Measurements from ENCODE around the gene C19orf38. TPM values are rescaled to one million over a fixed set of nuclear protein-coding genes. Genes with fewer than 3 reads are reported as not detected.
"Not testable (repeated sequence)": the region's sequence is repeated elsewhere in the genome, so short reads cannot be mapped to it uniquely, and the experiment has no call there.

Gene C19orf38
- polyA plus RNA-seq, 1 donor, result 2.7 TPM

DNA sequence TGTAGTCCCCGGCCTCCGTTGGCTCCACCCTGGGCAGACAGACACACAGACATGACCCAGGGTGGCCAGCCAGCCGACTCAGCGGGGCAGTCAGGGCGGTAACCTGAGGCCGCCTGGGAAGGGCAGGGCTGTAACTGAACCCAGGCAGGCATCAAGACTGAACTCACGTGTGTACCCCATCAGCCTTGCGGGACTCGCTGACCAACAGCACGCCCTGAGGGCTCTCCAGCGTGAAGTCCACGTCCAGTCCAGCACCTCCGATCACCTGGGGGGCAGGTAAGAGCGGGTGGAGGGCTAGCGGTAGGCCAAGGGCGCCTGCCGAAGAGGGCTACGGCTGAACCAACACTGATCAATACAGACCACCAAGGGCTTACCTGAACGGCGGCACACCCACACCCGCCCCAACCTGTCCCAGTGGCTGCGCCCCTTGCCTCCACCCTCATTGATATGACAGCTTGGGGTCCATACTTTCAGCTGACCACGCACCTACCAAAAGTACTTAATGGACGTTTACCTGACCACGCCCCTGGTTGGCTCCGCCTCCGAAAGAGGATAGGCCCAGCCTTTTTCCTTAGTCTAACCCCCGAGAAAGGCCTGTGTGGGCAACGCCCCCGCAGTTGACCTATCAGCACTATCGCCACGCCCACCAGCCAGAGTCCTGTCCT is 13.0 kb upstream of the C19orf38 start:
- DNase-seq, result no peak
- Histone ChIP-seq H3K4me3 (ENCODE audit: low read length) (peak overlapping the region; percentile 83), H3K27ac (ENCODE audit: low read length) (peak overlapping the region; percentile 60), H3K4me1 (ENCODE audit: control insufficient read depth, insufficient read depth, low read length) (peaks cover 9% of the 10 kb centered on the region), H3K27me3 (ENCODE audit: control insufficient read depth, insufficient read depth, low read length) (no peaks in the 10 kb centered on the region), H3K9me3 (ENCODE audit: control insufficient read depth, low read depth, low read length) (peaks cover 6% of the 10 kb centered on the region), H3K36me3 (ENCODE audit: control insufficient read depth, insufficient read depth, low read length) (peaks cover 37% of the 10 kb centered on the region)
- no CpG with 5 or more reads among the region's 32 CpGs for WGBS (ENCODE audit: insufficient coverage, low lambda C conversion rate)

- Histone ChIP-seq H3K27me3 (ENCODE audit: control insufficient read depth, insufficient read depth, low read length) (no peaks in the 10 kb centered on the region), H3K36me3 (ENCODE audit: control insufficient read depth, insufficient read depth, low read length) (peaks cover 31% of the 10 kb centered on the region), H3K4me3 (ENCODE audit: low read length) (peak within 1 kb of the TSS; percentile 83), H3K9me3 (ENCODE audit: control insufficient read depth, low read depth, low read length) (peaks cover 6% of the 10 kb centered on the region), H3K27ac (ENCODE audit: low read length) (peak within 1 kb of the TSS; percentile 98), H3K4me1 (ENCODE audit: control insufficient read depth, insufficient read depth, low read length) (peaks cover 9% of the 10 kb centered on the region)
- DNase-seq, result peak; percentile 99
- 0% methylated on average over 2 of the region's 50 CpGs for WGBS (ENCODE audit: insufficient coverage, low lambda C conversion rate)
These were observed 12.3 kb upstream of the C19orf38 start, which contains the start of gene TMED1 for GRCh38 chr19:10835754-10836478. Gene TMED1 (minus strand): TSS chr19:10836212. CDS start chr19:10836191, 21 bp downstream.

DNA sequence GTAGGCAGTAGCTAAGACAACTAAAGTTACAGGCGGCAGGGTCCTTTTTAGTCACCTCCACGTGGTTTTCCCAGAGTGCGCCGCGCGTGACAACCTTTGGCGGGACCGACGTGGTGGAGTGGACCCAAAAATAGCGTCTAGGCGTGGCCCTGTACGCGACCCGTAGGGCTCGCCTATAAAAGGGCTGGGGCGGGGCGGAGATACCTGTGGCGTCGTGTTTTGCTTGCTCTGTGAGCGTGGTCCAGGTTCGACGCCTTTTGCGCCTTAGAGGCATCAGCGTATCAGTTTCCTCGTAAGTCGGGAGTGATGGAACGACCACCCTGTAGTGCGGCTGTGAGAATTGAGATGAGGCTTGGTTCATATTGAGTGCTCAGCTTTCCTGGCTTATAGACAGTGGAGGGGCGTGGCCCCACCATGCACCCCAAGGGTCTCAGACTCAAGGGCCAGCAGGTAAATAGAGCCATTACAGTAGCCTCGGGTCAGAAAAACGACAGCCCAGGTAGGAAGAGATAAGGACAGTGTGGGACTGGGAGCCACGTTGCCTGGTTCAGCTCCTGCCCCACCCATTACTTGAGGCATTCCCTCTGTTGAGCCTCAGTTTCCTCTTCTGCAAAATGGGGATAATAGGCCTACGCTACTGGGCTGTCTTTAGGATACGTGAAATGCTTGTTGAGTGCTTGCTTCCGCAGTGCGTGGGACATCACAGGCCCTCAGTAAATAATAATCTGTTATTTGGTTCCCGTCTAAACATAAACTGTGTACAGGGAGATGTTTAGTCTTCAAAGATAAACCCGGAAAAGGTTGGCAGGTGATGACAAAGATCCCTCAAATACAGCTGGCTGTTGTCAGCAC is 11.5 kb upstream of the C19orf38 start:
- peaks cover 24% of the 10 kb centered on the region for H3K36me3 ChIP-seq (ENCODE audit: control insufficient read depth, insufficient read depth, low read length)
- peak overlapping the region; percentile 83 for H3K4me3 ChIP-seq (ENCODE audit: low read length)
- no peaks in the 10 kb centered on the region for H3K27me3 ChIP-seq (ENCODE audit: control insufficient read depth, insufficient read depth, low read length)
- peak; percentile 87 to 93 for DNase-seq
- H3K9me3 ChIP-seq (ENCODE audit: control insufficient read depth, low read depth, low read length), result peaks cover 6% of the 10 kb centered on the region
- H3K27ac ChIP-seq (ENCODE audit: low read length), result peak overlapping the region; percentile 98
- peaks cover 9% of the 10 kb centered on the region for H3K4me1 ChIP-seq (ENCODE audit: control insufficient read depth, insufficient read depth, low read length)
- WGBS (ENCODE audit: insufficient coverage, low lambda C conversion rate), result no CpG with 5 or more reads among the region's 38 CpGs

- not testable (repeated sequence) for H3K4me1 ChIP-seq (ENCODE audit: control insufficient read depth, insufficient read depth, low read length); H3K4me3 ChIP-seq (ENCODE audit: low read length); H3K27ac ChIP-seq (ENCODE audit: low read length); DNase-seq; H3K27me3 ChIP-seq (ENCODE audit: control insufficient read depth, insufficient read depth, low read length); H3K9me3 ChIP-seq (ENCODE audit: control insufficient read depth, low read depth, low read length)
- no CpG with 5 or more reads among the region's 7 CpGs for WGBS (ENCODE audit: insufficient coverage, low lambda C conversion rate)
- peaks cover 15% of the 10 kb centered on the region for H3K36me3 ChIP-seq (ENCODE audit: control insufficient read depth, insufficient read depth, low read length)
These were observed 10.6 kb upstream of the C19orf38 start for GRCh38 chr19:10837649-10838048.

DNA sequence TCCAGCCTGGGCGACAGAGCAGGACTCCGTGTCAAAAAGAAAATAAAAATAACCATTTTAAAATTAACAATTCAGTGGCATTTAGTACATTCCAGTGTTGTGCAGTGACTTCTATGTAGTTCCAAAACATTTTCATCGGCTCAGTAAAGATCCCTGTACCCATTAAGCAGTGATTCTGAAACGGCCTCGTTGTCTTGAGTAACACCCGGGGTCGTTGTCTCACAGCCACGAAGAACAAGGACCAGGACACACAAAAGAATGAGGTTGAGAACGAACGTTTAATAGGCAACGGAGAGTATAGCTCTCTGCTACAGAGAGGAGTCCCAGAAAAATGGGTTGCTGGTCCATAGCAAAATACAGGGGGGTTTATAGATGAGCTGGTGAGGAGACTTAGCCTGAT is 9.8 kb upstream of the C19orf38 start:
- H3K4me1 ChIP-seq (ENCODE audit: control insufficient read depth, insufficient read depth, low read length), result peaks cover 9% of the 10 kb centered on the region
- no peak overlapping the region for H3K4me3 ChIP-seq (ENCODE audit: low read length)
- H3K9me3 ChIP-seq (ENCODE audit: control insufficient read depth, low read depth, low read length), result peaks cover 6% of the 10 kb centered on the region
- DNase-seq, result no peak
- no peaks in the 10 kb centered on the region for H3K27me3 ChIP-seq (ENCODE audit: control insufficient read depth, insufficient read depth, low read length)
- 80% methylated on average over 1 of the region's 11 CpGs for WGBS (ENCODE audit: insufficient coverage, low lambda C conversion rate)
- H3K27ac ChIP-seq (ENCODE audit: low read length), result no peak overlapping the region
- H3K36me3 ChIP-seq (ENCODE audit: control insufficient read depth, insufficient read depth, low read length), result peaks cover 8% of the 10 kb centered on the region

DNA sequence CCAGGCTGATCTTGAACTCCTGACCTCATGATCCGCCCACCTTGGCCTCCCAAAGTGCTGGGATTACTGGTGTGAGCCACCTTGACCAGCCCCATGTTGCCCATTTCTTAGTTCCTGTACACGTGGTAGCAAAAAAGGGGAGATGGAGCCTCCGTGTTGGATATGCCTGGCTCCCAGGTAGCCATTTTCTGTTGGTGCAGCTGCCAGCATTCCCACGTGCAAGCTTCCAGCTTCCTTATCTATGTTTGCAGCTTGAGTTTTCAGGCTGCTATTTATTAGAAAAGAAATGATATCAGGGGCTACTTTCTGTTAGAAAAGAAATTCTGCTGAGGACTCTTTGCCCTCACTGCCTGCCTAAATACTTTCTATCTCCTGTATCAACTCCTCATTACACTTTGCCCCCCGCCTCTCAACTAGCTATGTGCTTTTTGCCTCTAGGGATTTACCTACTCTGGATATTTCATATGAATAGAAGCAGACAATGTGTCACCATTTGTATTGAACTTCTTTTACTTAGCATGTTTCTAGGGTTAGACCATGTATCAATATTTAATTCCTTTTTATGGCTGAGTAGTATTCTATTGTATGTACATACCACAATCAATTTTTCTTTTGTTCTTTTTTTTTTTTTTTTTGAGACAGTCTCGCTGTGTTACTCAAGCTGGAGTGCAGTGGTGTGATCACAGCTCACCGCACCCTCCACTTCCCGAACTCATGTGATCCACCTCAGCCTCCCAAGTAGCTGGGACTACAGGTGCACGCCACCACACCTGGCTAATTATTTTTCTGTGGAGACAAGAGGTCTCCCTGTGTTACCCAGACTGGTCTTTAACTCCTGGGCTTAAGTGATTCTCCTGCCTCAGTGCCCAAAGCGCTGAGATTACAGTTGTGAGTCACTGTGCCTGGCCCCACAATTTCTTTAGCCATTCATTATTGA is 8.8 kb upstream of the C19orf38 start:
- Histone ChIP-seq H3K27ac (ENCODE audit: low read length) (no peak overlapping the region), H3K4me1 (ENCODE audit: control insufficient read depth, insufficient read depth, low read length) (peaks cover 9% of the 10 kb centered on the region), H3K27me3 (ENCODE audit: control insufficient read depth, insufficient read depth, low read length) (no peaks in the 10 kb centered on the region), H3K36me3 (ENCODE audit: control insufficient read depth, insufficient read depth, low read length) (no peaks in the 10 kb centered on the region), H3K4me3 (ENCODE audit: low read length) (no peak overlapping the region), H3K9me3 (ENCODE audit: control insufficient read depth, low read depth, low read length) (peaks cover 6% of the 10 kb centered on the region)
- DNase-seq, result no peak
- WGBS (ENCODE audit: insufficient coverage, low lambda C conversion rate), result no CpG with 5 or more reads among the region's 10 CpGs

DNA sequence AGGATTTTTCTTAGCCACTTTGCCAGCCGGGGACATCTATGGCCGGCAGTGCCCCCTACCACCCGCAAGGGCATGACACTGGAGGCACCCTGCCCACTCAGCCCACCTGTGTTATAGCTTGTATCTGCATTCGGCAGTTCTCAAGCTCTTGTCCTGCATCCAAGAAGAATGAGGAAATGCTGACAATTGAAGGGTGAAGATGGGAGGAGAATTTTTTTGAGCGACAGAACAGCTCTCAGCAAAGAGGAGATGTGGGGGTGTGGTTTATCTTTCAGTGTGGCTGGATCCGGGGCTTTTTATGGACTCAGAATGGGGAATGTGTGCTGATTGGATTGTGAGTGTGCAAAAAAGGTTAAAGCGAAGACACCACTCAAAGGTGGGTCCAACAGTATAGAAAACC is 5.4 kb upstream of the C19orf38 start:
- H3K27ac ChIP-seq (ENCODE audit: low read length), result no peak overlapping the region
- H3K4me1 ChIP-seq (ENCODE audit: control insufficient read depth, insufficient read depth, low read length), result no peaks in the 10 kb centered on the region
- no peaks in the 10 kb centered on the region for H3K36me3 ChIP-seq (ENCODE audit: control insufficient read depth, insufficient read depth, low read length)
- H3K9me3 ChIP-seq (ENCODE audit: control insufficient read depth, low read depth, low read length), result no peaks in the 10 kb centered on the region
- 100% methylated on average over 1 of the region's 7 CpGs for WGBS (ENCODE audit: insufficient coverage, low lambda C conversion rate)
- H3K4me3 ChIP-seq (ENCODE audit: low read length), result no peak overlapping the region
- DNase-seq, result no peak
- H3K27me3 ChIP-seq (ENCODE audit: control insufficient read depth, insufficient read depth, low read length), result no peaks in the 10 kb centered on the region

- DNase-seq, result no peak
- WGBS (ENCODE audit: insufficient coverage, low lambda C conversion rate), result no CpG with 5 or more reads among the region's 2 CpGs
These were observed 1.6 kb upstream of the C19orf38 start for GRCh38 chr19:10846500-10847202.

DNA sequence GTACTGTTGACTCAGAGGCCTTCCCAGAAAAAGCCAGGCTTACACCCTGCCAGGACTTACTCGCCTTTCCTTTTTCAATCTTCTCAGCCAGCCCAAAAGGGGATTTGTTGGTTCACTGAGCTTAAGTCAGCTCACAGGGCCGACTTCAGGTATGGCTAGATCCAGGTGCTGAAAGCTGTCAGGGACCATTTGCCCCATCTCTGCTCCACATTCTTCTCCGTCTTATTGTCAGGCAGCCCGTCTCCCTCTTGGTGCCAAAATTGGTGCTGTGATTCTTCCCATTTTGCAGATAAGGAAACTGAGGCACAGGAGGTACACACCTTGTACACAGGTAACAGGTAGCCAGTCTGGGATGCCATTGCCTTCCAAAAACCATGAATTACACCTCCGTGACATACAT is 2.4 kb downstream of the C19orf38 start:
- H3K27ac ChIP-seq (ENCODE audit: low read length), result no peak overlapping the region
- H3K4me1 ChIP-seq (ENCODE audit: control insufficient read depth, insufficient read depth, low read length), result no peaks in the 10 kb centered on the region
- 100% methylated on average over 1 of the region's 5 CpGs for WGBS (ENCODE audit: insufficient coverage, low lambda C conversion rate)
- H3K36me3 ChIP-seq (ENCODE audit: control insufficient read depth, insufficient read depth, low read length), result no peaks in the 10 kb centered on the region
- no peaks in the 10 kb centered on the region for H3K9me3 ChIP-seq (ENCODE audit: control insufficient read depth, low read depth, low read length)
- no peak overlapping the region for H3K4me3 ChIP-seq (ENCODE audit: low read length)
- DNase-seq, result no peak
- peaks cover 7% of the 10 kb centered on the region for H3K27me3 ChIP-seq (ENCODE audit: control insufficient read depth, insufficient read depth, low read length)

More at GRCh38 chr19:10846500-10847202, 1.6 kb upstream of the C19orf38 start:
- no peaks in the 10 kb centered on the region for H3K4me1 ChIP-seq (ENCODE audit: control insufficient read depth, insufficient read depth, low read length)
- no peak overlapping the region for H3K27ac ChIP-seq (ENCODE audit: low read length)
- H3K36me3 ChIP-seq (ENCODE audit: control insufficient read depth, insufficient read depth, low read length), result no peaks in the 10 kb centered on the region
- peaks cover 7% of the 10 kb centered on the region for H3K27me3 ChIP-seq (ENCODE audit: control insufficient read depth, insufficient read depth, low read length)
- no peaks in the 10 kb centered on the region for H3K9me3 ChIP-seq (ENCODE audit: control insufficient read depth, low read depth, low read length)
- no peak overlapping the region for H3K4me3 ChIP-seq (ENCODE audit: low read length)
